CD4-positive, CD25-positive, alpha-beta regulatory T cell (primary cell): Measurements from ENCODE around the gene PARD3. TPM values are rescaled to one million over a fixed set of nuclear protein-coding genes. Genes with fewer than 3 reads are reported as not detected.

Experiments used
- ATAC-seq, 2 donors: fragments of 150-1000 bp; cut with Tn5 transposase; one replicate each; pipeline ENCODE4 v1.10.0; 2021; ENCODE audit warnings: low read depth in 2 of 2, moderate number of reproducible peaks in 2 of 2, moderate library complexity in 1 of 2
- DNase-seq, 3 donors: peaks; one replicate each; pipeline versions ENCODE4 v3.0.0 to v3.0.0-alpha.2; 2012 to 2022; ENCODE audit warnings: mixed read lengths in 1 of 3
- H3K27ac ChIP-seq: one replicate; pipeline ENCODE4 v1.7.0; 2013; ENCODE audit warnings: mild to moderate bottlenecking, low read length; ENCODE audit not compliant: insufficient read depth, poor library complexity, severe bottlenecking
- H3K27me3 ChIP-seq: one replicate; pipeline ENCODE4 v1.7.0; 2013; ENCODE audit warnings: low read length; ENCODE audit not compliant: control insufficient read depth, insufficient read depth
- H3K36me3 ChIP-seq: one replicate; pipeline ENCODE4 v1.7.0; 2013; ENCODE audit warnings: mild to moderate bottlenecking, low read length, moderate library complexity; ENCODE audit not compliant: control insufficient read depth, insufficient read depth
- H3K4me1 ChIP-seq: 2 replicates; pipeline ENCODE4 v1.7.0; 2013; ENCODE audit warnings: mild to moderate bottlenecking, low read length; ENCODE audit not compliant: insufficient read depth, control insufficient read depth, poor library complexity, severe bottlenecking
- H3K4me3 ChIP-seq: one replicate; pipeline ENCODE4 v1.7.0; 2013; ENCODE audit warnings: low read depth, mild to moderate bottlenecking, low read length, moderate library complexity
- H3K9me3 ChIP-seq, 2 experiments: 1 replicate in 1 of 2; 2 replicates in 1 of 2; pipeline ENCODE4 v1.7.0; 2013; ENCODE audit warnings: low read length in 2 of 2, mild to moderate bottlenecking in 1 of 2, moderate library complexity in 1 of 2; ENCODE audit not compliant: control insufficient read depth in 2 of 2
- H3K27ac Mint-ChIP-seq, 3 donors: one replicate each; pipeline ENCODE4 v1.8.0; 2020 to 2022; ENCODE audit warnings: mild to moderate bottlenecking in 3 of 3, mixed read lengths in 3 of 3, moderate library complexity in 2 of 3
- H3K27me3 Mint-ChIP-seq: one replicate; pipeline ENCODE4 v1.8.0; 2022; ENCODE audit warnings: mild to moderate bottlenecking, mixed read lengths
- H3K36me3 Mint-ChIP-seq: one replicate; pipeline ENCODE4 v1.8.0; 2020; ENCODE audit warnings: mixed read lengths
- H3K4me1 Mint-ChIP-seq, 4 donors: one replicate each; pipeline ENCODE4 v1.8.0; 2020 to 2022; ENCODE audit warnings: mixed read lengths in 4 of 4, mild to moderate bottlenecking in 1 of 4
- H3K4me3 Mint-ChIP-seq, 4 donors: one replicate each; pipeline ENCODE4 v1.8.0; 2020 to 2022; ENCODE audit warnings: mild to moderate bottlenecking in 4 of 4, mixed read lengths in 4 of 4, moderate library complexity in 3 of 4
- H3K9me3 Mint-ChIP-seq, 7 donors: one replicate each; pipeline ENCODE4 v1.8.0; 2020 to 2022; ENCODE audit warnings: mixed read lengths in 7 of 7, mild to moderate bottlenecking in 3 of 7, moderate library complexity in 2 of 7
- polyA plus RNA-seq, 4 donors: library from polyadenylated mRNA; unstranded; fragments of 300-500 nt; fragmentation: Illumina TruSeq; gene quantifications; one replicate each; pipeline ENCODE4 v1.2.3, GENCODE V29; 2021
- total RNA-seq: library from RNA; stranded (reverse); gene quantifications from one replicate; pipeline ENCODE4 v1.2.3, GENCODE V29; 2022

PARD3 gene
- total and polyA plus RNA-seq, 5 donors from 2014 or later = 0.08 to 0.79 TPM; not detected in 3

DNA sequence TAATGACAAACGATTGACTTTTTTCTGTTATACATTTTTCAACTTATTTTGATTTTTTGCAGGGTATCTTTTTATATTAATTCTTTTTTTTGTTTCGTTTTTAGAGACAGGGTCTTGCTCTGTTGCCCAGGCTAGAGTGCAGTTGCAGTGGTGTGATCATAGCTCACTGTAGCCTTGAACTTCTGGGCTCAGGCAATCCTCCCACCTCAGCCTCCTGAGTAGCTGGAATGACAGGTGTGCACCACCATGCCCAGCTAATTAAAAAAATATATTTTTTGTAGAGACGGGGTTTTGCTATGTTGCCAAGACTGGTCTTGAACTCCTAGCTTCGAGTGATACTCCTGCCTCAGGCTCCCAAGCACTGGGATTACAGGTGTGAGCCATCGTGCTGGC lies 601.3 kb downstream of the PARD3 start:
- no peaks in the 10 kb centered on the region for H3K4me1 Mint-ChIP-seq
- no peak for ATAC-seq
- no peaks in the 10 kb centered on the region for H3K27me3 ChIP-seq

DNA sequence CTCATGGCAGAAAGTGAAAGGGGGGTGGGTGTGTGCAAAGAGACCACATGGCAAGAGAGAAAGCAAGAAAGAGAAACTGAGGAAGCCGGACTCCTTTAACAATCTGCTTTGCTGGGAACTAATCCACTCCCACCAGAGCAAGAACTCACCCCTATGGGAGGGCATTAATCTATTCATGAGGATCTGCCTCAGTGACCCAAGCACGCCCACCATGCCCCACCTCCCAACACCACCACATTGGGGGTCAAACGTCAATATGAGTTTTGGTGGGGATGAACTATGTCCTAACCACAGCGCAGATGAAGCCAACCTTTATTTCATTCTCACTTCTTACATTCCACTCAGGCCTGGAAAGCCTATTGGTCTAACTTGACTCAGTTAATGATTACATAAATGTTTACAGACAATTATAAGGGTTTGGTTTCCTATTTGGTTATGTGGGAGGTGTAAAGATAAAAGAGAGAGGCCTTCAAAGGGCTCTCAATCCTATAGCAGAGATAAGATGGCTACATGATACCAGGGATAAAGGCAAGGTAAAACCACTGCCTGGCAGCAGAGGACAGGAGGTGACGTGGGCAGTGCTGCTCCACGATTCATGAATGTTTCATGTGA lies 601.8 kb downstream of the PARD3 start:
- Mint-ChIP-seq H3K4me3 (no peak overlapping the region), H3K4me1 (no peaks in the 10 kb centered on the region), H3K27me3 (no peaks in the 10 kb centered on the region), H3K9me3 (peaks cover 0 to 2% (median 0%) of the 10 kb centered on the region in 7 donors), H3K27ac (no peak overlapping the region), H3K36me3 (no peaks in the 10 kb centered on the region)
- Histone ChIP-seq H3K9me3 (no peaks in the 10 kb centered on the region), H3K36me3 (no peaks in the 10 kb centered on the region), H3K4me1 (no peaks in the 10 kb centered on the region), H3K4me3 (no peak overlapping the region), H3K27ac (no peak overlapping the region), H3K27me3 (no peaks in the 10 kb centered on the region)
- no peak for ATAC-seq
- no peak for DNase-seq

More for the DNA sequence above, 601.3 kb downstream of the PARD3 start:
- no peaks in the 10 kb centered on the region for H3K9me3 ChIP-seq
- H3K4me1 ChIP-seq = no peaks in the 10 kb centered on the region
- no peaks in the 10 kb centered on the region for H3K36me3 Mint-ChIP-seq
- H3K36me3 ChIP-seq = no peaks in the 10 kb centered on the region
- H3K4me3 Mint-ChIP-seq = no peak overlapping the region
- H3K27ac Mint-ChIP-seq = no peak overlapping the region
- no peak overlapping the region for H3K4me3 ChIP-seq
- H3K9me3 Mint-ChIP-seq = peaks cover 0 to 2% (median 0%) of the 10 kb centered on the region in 7 donors
- DNase-seq = no peak
- H3K27ac ChIP-seq = no peak overlapping the region
- no peaks in the 10 kb centered on the region for H3K27me3 Mint-ChIP-seq

DNA sequence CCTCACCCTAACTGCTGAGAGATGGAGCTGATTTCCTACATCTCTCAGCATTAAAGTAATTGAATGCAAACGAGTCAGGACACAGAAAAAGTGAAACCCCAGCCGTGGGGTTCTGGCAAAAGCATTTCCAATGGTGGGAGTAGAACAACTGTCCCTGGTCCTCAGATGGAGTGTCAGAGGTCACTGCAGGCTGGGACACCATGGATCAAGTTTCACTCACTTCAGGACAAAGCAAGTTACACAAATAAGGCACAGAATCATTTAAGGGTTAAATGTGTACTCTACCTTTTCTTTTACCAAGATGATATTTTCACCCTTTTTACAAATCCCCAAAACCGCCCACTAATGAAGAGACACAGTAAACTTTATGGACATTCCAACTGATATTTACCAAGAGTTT lies 607.8 kb downstream of the PARD3 start:
- DNase-seq (no peak), ATAC-seq (no peak)
- no peak overlapping the region for H3K27ac Mint-ChIP-seq
- Histone ChIP-seq H3K4me1 (no peaks in the 10 kb centered on the region), H3K27ac (no peak overlapping the region), H3K9me3 (no peaks in the 10 kb centered on the region), H3K36me3 (no peaks in the 10 kb centered on the region), H3K27me3 (no peaks in the 10 kb centered on the region), H3K4me3 (no peak overlapping the region)
- H3K27me3 Mint-ChIP-seq = no peaks in the 10 kb centered on the region
- H3K9me3 Mint-ChIP-seq = peaks cover 0 to 4% (median 0%) of the 10 kb centered on the region in 7 donors
- no peaks in the 10 kb centered on the region for H3K4me1 Mint-ChIP-seq
- H3K4me3 Mint-ChIP-seq = no peak overlapping the region
- H3K36me3 Mint-ChIP-seq = no peaks in the 10 kb centered on the region

DNA sequence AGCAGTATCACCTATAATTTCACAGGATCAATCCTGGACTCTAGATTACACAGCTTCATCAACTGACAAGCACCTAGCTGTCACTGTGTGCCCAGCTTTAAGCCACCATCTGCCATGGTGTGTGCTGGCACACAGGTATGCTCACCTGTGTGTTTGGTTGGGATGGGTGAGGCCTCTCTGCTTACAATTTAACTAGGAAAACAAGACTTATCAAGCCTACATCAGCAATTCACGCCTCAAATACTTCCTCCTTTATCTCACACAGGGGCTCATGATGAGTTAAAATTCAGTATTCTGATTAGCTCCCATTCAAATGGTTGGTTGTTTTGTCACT lies 608.2 kb downstream of the PARD3 start:
- no peaks in the 10 kb centered on the region for H3K36me3 ChIP-seq
- no peak overlapping the region for H3K27ac ChIP-seq
- H3K9me3 ChIP-seq = no peaks in the 10 kb centered on the region
- no peak for DNase-seq
- H3K4me1 ChIP-seq = no peaks in the 10 kb centered on the region
- no peaks in the 10 kb centered on the region for H3K36me3 Mint-ChIP-seq
- H3K9me3 Mint-ChIP-seq = peaks cover 0 to 4% (median 0%) of the 10 kb centered on the region in 7 donors
- H3K4me3 ChIP-seq = no peak overlapping the region
- no peaks in the 10 kb centered on the region for H3K27me3 ChIP-seq
- no peaks in the 10 kb centered on the region for H3K27me3 Mint-ChIP-seq
- no peak overlapping the region for H3K4me3 Mint-ChIP-seq
- no peak for ATAC-seq
- no peaks in the 10 kb centered on the region for H3K4me1 Mint-ChIP-seq
- no peak overlapping the region for H3K27ac Mint-ChIP-seq

DNA sequence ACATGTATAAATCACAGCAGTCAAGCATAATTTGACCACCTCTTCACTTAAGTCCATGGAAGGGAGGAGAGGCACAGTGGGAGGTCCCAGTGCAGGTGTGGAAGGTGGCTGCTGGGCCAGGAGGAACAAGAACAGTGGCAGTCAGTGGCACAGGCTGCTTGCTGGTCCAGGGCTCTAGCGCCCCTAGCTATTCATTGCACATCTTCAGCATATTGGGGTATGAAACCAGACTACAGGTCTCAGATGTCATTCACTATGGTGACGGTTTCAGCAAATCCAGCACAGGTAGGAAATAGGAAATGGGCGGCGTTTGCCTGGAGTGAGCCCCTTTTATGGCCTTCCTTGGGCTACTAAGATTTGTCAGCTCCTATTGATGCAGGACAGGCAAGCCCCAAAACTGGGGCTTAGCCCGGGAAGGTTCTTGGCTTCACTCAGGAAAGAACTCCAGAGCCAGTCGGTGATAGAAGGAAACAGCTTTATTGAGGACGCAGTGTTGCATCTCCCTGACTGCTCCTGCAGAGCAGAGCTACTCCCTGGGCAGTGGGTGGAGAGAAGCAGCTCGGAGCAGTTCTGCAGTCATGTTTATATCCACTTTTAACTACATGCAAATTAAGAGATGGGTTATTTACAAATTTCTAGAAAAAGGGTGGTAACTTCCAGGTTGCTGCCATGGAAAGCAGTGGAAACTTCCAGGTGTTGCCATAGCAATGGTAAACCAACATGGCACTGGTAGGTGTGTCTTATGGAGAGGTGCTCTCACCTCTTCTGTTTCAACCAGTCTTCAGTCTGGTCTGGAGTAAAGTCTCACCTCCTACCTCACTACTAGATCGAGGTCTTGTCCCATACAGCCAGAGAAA lies 608.8 kb downstream of the PARD3 start:
- ATAC-seq (no peak), DNase-seq (no peak)
- Histone ChIP-seq H3K4me3 (no peak overlapping the region), H3K36me3 (no peaks in the 10 kb centered on the region), H3K4me1 (no peaks in the 10 kb centered on the region), H3K9me3 (no peaks in the 10 kb centered on the region), H3K27ac (no peak overlapping the region), H3K27me3 (no peaks in the 10 kb centered on the region)
- no peaks in the 10 kb centered on the region for H3K4me1 Mint-ChIP-seq
- H3K36me3 Mint-ChIP-seq = no peaks in the 10 kb centered on the region
- no peak overlapping the region for H3K4me3 Mint-ChIP-seq
- no peak overlapping the region for H3K27ac Mint-ChIP-seq
- no peaks in the 10 kb centered on the region for H3K27me3 Mint-ChIP-seq
- peaks cover 0 to 4% (median 0%) of the 10 kb centered on the region in 7 donors for H3K9me3 Mint-ChIP-seq

DNA sequence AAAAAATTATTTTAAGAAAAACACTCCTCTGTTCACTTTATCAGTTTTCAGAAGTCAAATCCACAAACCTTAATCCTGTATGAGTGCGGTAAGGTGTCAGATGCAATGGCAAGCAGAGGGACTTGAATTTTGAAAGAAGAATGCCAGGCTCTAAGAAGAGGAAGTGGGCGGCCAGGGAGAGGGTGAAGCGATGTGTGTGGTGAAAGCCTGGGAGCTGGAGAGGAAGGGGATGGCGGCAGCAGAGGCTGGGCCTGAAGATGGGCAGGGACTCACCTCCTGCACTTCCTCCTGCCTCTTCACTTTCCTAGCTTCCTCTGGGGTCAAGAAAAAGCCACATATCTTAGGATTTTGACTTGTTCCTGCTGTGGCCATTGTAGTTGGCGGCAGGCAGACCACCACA lies 609.6 kb downstream of the PARD3 start:
- no peak for ATAC-seq

DNA sequence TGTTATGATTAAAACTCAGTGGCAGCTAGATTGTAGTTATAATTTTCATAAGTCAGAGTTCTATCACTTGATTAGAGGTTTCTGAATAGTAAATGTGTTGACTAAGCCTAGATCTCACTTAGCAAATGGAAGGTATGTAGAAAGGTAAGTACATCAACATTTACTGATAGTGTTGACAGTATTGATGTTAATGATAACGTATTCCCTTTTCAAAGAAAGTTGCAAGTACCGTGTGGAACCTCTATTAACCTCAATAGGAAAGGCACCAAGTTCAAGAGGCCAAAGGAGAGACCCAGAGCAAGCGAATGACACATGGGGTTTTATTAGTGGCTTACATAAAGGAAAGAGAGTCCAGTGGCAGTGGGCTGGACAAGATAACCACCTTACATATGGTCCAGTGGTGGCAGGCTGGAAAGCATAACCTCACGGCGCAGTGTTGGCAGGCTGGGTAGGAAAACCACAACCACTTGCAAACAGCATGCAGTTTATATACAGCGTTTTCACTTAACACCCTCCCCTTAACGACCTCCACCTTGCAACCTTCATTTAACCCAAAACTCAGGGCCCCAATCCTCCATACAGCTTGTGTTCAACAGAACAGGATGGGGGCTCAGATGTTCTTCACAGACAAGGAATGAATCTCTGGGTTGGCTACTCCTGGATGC lies 611.0 kb downstream of the PARD3 start:
- peaks cover 0 to 4% (median 0%) of the 10 kb centered on the region in 7 donors for H3K9me3 Mint-ChIP-seq
- H3K27me3 ChIP-seq = no peaks in the 10 kb centered on the region

More for the DNA sequence above, 609.6 kb downstream of the PARD3 start:
- no peak overlapping the region for H3K4me3 Mint-ChIP-seq
- H3K27me3 Mint-ChIP-seq = no peaks in the 10 kb centered on the region
- H3K27ac Mint-ChIP-seq = no peak overlapping the region
- DNase-seq = no peak
- Histone ChIP-seq H3K4me3 (no peak overlapping the region), H3K27me3 (no peaks in the 10 kb centered on the region), H3K36me3 (no peaks in the 10 kb centered on the region), H3K9me3 (no peaks in the 10 kb centered on the region), H3K4me1 (no peaks in the 10 kb centered on the region), H3K27ac (no peak overlapping the region)
- no peaks in the 10 kb centered on the region for H3K36me3 Mint-ChIP-seq
- peaks cover 0 to 4% (median 0%) of the 10 kb centered on the region in 7 donors for H3K9me3 Mint-ChIP-seq
- no peaks in the 10 kb centered on the region for H3K4me1 Mint-ChIP-seq

More for the DNA sequence above, 611.0 kb downstream of the PARD3 start:
- H3K27ac Mint-ChIP-seq = no peak overlapping the region
- ATAC-seq = no peak
- H3K4me3 Mint-ChIP-seq = no peak overlapping the region
- no peaks in the 10 kb centered on the region for H3K27me3 Mint-ChIP-seq
- H3K36me3 Mint-ChIP-seq = no peaks in the 10 kb centered on the region
- H3K9me3 ChIP-seq = no peaks in the 10 kb centered on the region
- H3K27ac ChIP-seq = no peak overlapping the region
- no peaks in the 10 kb centered on the region for H3K4me1 ChIP-seq
- H3K4me1 Mint-ChIP-seq = no peaks in the 10 kb centered on the region
- DNase-seq = no peak
- H3K36me3 ChIP-seq = no peaks in the 10 kb centered on the region
- H3K4me3 ChIP-seq = no peak overlapping the region
